GM19035 (cell line): ENCODE measurements around the gene MAP3K12.
A peak's percentile ranks its signal among the peaks of the same experiment; 100 is the strongest.

Source experiments
- ATAC-seq: cut with Tn5 transposase; IDR thresholded peaks from one replicate; pipeline ENCODE4 v1.9.1; 2021; ENCODE audit not compliant: unreplicated experiment

The MAP3K12 gene

DNA sequence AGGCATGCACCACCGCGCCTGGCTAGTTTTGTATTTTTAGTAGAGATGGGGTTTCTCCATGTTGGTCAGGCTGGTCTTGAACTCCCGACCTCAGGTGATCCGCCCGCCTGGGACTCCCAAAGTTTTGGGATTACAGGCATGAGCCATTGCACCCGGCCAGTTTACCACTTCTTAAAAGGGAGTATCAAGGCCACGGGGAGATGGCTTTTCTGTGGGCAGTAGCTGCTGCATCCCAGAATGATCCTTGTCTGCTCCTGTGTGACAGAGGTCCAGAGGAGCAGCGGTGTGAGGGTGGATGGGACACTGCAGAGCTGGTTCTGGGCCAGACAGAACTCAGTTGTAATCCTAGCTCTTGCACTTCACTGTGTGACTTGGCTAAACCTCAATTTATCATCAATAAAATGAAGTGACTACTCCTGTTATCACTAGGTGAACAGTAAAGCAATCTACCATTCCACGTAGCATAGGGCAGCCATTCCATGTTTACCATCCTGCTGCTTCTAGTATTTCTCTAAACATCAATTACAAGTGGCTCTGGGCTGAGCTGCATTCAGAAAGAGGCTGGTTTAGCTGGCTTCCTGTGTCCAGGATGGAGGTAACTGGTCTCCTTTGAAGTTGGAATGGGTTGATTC, 11.0 kb upstream of the MAP3K12 start:
- ATAC-seq = no peak

DNA sequence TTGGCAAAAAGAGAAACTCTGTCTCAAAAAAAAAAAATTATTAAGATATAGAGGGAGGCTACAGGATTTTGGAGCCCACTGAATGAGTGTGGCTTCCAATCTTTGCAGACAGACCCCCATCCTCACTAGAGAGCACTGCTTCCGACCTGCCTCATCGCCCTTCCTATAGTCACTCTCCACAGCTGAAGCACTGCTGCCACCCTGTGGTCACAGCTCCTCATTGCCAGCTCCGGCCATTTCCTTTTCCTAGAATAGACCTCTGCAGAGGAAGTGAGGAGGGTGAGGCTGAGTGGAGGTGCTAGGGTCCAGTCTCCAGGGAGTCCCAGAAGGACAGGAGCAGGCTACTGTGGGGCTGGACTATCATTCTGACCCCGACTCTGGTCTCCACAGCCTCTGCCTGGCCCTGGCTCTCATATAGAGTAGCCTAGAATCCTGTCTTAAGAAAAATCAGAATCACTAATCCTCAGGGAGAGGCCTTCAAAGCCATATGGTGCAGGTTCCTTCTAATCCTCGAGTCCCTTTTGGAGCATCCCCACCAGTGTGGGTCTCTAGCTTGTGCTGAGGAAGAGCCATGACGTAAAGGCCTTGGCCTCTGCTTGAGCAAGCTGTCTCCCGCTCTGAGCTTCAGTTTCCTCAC, 9.4 kb upstream of the MAP3K12 start:
- ATAC-seq = peak; percentile 88

DNA sequence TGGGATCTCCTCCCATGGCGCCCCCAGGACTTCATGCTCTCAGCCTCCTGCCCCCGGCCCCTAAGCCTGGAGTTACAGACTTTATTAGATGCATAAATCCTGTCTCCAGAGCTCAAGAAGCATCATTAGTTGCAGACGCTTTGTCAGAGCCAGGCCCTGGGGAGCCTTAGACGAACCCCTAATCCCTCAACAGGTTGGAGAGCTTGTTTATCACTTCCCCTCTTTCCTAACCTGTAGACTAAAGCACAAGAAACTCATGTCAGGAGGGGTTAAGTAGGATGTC, 8.3 kb upstream of the MAP3K12 start:
- no peak for ATAC-seq

- ATAC-seq = no peak
Measured at GRCh38 chr12:53506881-53507602, 7.8 kb upstream of the MAP3K12 start, which contains the start of gene NPFF. TSS of gene NPFF (minus strand) at chr12:53507484. CDS start at chr12:53507474, 10 bp downstream.

- ATAC-seq = no peak
Measured at GRCh38 chr12:53506450-53506785, 7.2 kb upstream of the MAP3K12 start.

DNA sequence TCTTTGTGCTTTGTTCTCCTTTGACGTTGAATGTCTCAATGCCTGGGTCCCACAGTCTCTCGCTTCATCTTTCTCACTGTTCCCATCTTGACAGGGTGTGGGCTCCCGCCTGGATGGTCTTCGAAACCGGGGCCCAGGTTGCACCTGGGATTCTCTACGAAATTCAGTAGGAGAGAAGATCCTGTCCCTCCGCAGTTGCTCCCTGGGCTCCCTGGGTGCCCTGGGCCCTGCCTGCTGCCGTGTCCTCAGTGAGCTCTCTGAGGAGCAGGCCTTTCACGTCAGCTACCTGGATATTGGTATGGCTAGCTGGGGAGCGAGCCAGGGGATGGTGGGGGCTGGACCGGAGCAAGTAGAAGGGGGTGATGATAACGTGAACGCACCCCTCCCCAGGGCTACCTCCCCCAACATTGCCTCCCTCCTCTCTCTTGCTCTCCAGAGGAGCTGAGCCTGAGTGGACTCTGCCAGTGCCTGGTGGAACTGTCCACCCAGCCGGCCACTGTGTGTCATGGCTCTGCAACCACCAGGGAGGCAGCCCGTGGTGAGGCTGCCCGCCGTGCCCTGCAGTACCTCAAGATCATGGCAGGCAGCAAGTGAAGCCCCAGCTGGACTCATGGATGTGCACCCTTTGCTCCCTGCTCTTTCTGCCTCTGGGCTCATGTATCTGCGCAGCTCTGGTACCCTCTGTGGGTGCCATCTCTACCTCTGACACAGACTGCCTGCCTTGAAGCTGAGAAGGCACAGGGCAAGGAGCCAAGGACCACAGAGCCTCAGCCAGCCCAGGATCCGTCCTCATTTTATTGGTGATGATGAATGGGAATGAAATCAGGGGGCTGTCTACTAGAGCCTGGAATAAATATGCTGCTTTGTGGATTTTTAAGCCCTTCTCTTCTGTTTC, 6.5 kb upstream of the MAP3K12 start:
- ATAC-seq = no peak

- no peak for ATAC-seq
Measured at GRCh38 chr12:53505086-53505485, 5.8 kb upstream of the MAP3K12 start.

- ATAC-seq = no peak
Measured at GRCh38 chr12:53504004-53504920, 5.0 kb upstream of the MAP3K12 start.

DNA sequence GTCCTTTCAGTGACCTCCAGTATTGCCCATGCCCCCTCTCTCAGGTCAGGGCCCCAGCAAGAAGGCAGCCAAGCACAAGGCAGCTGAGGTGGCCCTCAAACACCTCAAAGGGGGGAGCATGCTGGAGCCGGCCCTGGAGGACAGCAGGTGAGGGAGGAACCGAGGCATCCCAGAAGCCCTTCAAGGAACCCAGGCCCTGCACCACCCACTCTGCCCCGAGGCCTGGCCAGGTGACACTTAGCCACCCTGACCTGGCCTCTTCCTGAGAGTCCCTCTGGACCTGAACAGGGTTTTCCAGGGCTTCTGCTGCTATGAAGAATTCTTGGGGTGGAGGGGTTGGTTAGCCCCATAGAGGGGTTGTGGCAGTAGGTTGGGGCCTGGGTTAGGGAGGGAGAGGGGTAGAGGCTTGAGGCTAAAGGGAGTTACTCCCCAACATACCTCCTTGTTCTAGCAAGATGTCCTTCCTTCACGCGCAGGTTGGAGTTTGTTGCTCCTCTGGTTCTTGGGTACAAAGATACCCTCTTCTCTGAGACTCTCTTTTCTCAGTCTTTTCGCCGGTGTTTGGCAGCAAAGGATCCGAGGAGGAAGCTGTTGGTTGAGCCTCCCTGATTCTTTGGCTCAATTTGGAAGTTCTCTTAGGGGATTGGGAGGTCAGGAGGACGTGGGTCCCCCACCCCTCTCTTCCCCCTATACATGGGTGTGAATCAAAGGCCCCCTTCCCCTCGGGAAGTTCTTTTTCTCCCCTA, 3.9 kb upstream of the MAP3K12 start:
- no peak for ATAC-seq

GRCh38 chr12:53502331-53502730, 3.1 kb upstream of the MAP3K12 start:
- ATAC-seq = no peak

- ATAC-seq = no peak
Measured at GRCh38 chr12:53501615-53502181, 2.4 kb upstream of the MAP3K12 start.

DNA sequence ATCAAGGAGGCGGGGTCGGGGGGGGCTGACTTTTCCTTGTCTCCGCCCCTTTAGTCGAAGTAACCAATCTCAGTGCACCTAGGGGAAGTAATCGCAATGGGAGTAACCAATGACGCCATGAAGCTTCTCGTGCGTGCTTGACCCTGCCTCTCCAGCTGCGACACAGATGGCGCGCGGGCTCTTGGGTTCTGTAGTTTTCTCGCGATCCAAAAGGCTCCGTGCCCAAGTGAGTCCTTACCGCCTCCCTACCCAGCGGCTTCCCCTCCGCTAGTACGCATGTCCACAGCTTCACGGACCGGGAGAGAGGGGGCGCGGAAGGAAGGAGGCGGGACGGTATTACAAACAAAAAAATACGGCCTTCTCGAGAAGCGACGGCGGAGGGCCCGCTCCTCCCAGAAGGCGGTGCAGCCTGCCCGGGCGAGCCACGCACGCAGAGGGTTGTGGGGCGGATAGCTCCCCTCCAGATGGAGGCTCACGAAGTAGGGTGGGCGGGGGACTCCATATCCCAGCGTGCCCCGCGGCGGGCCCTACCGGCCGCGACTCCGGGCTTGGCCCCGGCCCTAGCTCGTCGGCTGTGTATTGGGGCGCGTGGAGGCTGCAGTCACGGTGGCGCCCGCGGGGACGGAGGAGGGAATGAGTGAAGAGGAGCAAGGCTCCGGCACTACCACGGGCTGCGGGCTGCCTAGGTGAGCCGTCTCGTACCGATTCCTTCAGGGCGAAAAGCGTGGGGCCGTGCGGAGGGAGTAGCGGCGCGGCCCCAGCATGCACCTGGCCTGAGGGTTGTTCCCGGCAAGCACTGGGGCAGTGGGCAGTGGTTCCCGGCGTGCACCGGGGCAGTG, 1.7 kb upstream of the MAP3K12 start, which contains the start of gene TARBP2:
TARBP2 (plus strand) TSS at position 508 of the 839 bp plus-strand sequence; CDS start at position 634, 126 bp downstream.
- ATAC-seq = peak; percentile 79

- ATAC-seq = no peak
Measured at GRCh38 chr12:53500142-53500775, 1.0 kb upstream of the MAP3K12 start.

DNA sequence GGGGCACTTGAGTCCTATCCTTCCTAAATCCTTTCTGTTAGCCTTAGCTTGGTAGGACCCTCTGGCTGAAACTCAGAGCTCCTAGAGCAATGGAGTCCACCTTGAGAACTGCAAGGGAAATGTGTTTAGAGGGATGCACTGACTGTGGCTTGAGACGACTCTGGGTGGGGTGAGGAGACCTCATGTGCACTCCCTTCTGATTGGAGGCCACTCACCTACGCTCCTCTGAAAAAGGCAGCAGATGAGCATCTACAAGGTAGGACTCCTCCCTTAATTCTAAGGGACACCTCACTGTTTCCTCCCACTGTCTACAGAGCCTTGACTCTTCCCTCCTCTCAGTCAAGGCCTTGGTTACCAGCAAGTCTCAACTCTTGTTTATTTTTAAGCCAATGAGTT, 1.0 kb downstream of the MAP3K12 start:
- ATAC-seq = no peak

GRCh38 chr12:53497461-53497860, 1.8 kb downstream of the MAP3K12 start:
- ATAC-seq = no peak

- no peak for ATAC-seq
Measured at GRCh38 chr12:53496752-53497032, 2.6 kb downstream of the MAP3K12 start.

DNA sequence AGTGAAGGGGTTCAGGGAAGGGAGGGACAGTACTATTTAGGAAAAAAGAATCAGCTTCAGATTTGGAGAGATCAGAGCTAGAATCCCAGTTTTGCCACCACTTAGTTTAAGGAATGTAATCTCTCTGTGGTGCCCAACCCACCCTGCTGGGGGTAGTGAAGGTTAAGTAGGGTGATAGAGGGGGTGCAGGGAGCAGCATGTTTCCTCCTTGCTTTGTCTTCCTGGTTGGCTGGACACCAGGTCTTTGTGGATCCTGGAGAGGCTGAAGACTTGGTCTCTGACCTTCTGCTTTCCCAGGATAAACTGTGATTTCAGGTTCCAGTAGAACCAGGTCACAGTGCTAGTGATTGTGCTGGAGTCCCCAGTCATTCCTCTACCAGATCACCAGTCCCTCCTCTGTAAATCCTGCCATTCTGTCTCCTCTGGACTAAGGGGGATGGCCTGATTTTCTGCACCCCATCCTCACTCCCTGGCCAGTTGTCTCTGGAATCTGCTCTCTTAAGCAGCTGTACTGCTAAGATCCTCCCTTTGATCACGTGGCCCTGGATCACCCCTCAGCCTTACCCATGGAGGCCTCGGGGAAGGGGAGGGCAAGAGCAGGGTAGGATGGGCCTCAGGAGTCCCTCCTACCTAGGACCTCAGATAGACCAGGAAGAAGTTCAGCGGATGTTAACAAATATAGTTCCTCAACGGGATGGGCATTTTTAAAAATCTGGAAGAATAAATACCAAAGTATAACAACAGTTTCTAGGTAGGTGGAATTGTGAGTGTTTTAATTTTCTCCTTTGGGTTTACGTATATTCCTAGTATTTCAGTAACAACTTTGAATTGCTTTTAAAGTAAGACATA, 3.1 kb downstream of the MAP3K12 start:
- ATAC-seq = no peak
